Measurements from ENCODE around the gene GDF2.

GDF2 gene

GRCh38 chr10:47322300-47323061, at the start of gene GDF2:
TSS of gene GDF2 (plus strand) at chr10:47322454. CDS start at chr10:47322669, 215 bp downstream.
- DNase-seq: no peak

- DNase-seq: peak in 1 of 2 experiments; percentile 11
These were observed 46.2 kb upstream of the GDF2 start for GRCh38 chr10:47276071-47276470.

- peak in 1 of 2 experiments; percentile 11 for DNase-seq
These were observed 45.5 kb upstream of the GDF2 start for GRCh38 chr10:47276576-47277351.

- peak; percentile 48 to 61 for DNase-seq
These were observed 44.7 kb upstream of the GDF2 start for GRCh38 chr10:47277352-47278151.

GRCh38 chr10:47278152-47278473, 44.1 kb upstream of the GDF2 start:
- no peak for DNase-seq

- no peak for DNase-seq
These were observed 43.5 kb upstream of the GDF2 start for GRCh38 chr10:47278720-47279119.

- DNase-seq: peak in 1 of 2 experiments; percentile 7
These were observed 43.0 kb upstream of the GDF2 start for GRCh38 chr10:47279276-47279675.

GRCh38 chr10:47282005-47282656, 40.1 kb upstream of the GDF2 start:
- peak in 1 of 2 experiments; percentile 14 for DNase-seq

GRCh38 chr10:47282657-47283018, 39.6 kb upstream of the GDF2 start:
- DNase-seq: no peak

GRCh38 chr10:47283101-47283630, 39.1 kb upstream of the GDF2 start:
- DNase-seq: peak; percentile 9

GRCh38 chr10:47283848-47284247, 38.4 kb upstream of the GDF2 start:
- peak; percentile 3 to 8 for DNase-seq

- DNase-seq: peak in 1 of 2 experiments; percentile 16
These were observed 36.7 kb upstream of the GDF2 start for GRCh38 chr10:47285381-47286115.

GRCh38 chr10:47286116-47286505, 36.1 kb upstream of the GDF2 start:
- DNase-seq: peak in 1 of 2 experiments; percentile 11

GRCh38 chr10:47286591-47287315, 35.5 kb upstream of the GDF2 start:
- DNase-seq: peak in 1 of 2 experiments; percentile 17

GRCh38 chr10:47287365-47287802, 34.9 kb upstream of the GDF2 start:
- DNase-seq: peak in 1 of 2 experiments; percentile 13

- no peak for DNase-seq
These were observed 34.4 kb upstream of the GDF2 start for GRCh38 chr10:47287805-47288204.

GRCh38 chr10:47288236-47288635, 34.0 kb upstream of the GDF2 start:
- DNase-seq: peak in 1 of 2 experiments; percentile 10

GRCh38 chr10:47288916-47289495, 33.2 kb upstream of the GDF2 start:
- peak in 1 of 2 experiments; percentile 6 for DNase-seq

GRCh38 chr10:47289921-47290320, 32.3 kb upstream of the GDF2 start:
- DNase-seq: peak in 1 of 2 experiments; percentile 10

GRCh38 chr10:47290338-47290737, 31.9 kb upstream of the GDF2 start:
- peak in 1 of 2 experiments; percentile 9 for DNase-seq

Measured in activated T-cell treated with anti-CD3 and anti-CD28 coated beads, Interleukin-2, amount 50 U/mL, for 48 hours (primary cell).